B cell (primary cell): ENCODE data around the gene NMT2. TPM values are rescaled to one million over a fixed set of nuclear protein-coding genes. Genes with fewer than 3 reads are reported as not detected.

Experiments
- ATAC-seq: fragments of 200-7000 bp; cut with Tn5 transposase; one replicate; pipeline ENCODE4 v1.10.0; 2021; ENCODE audit warnings: low read depth, mild to moderate bottlenecking, moderate number of reproducible peaks, moderate library complexity
- CTCF ChIA-PET: fragments of 350-600 bp; sonication (Branson Sonifier 250); formaldehyde crosslinking; loops from one replicate; lab custom pipeline; 2021; ENCODE audit warnings: antibody characterized with exemption, inconsistent platforms; lab: Charles Lee
- POLR2A ChIA-PET: fragments of 350-600 bp; sonication (Branson Sonifier 250); formaldehyde crosslinking; loops from one replicate; lab custom pipeline; 2021; ENCODE audit warnings: antibody characterized with exemption; lab: Charles Lee
- DNase-seq: peaks from one replicate; pipeline ENCODE4 v3.0.0; 2013
- H2AFZ ChIP-seq: 2 replicates; pipeline ENCODE4 v1.6.1; 2012; ENCODE audit warnings: mild to moderate bottlenecking, low read depth, low read length; ENCODE audit not compliant: insufficient read depth, poor library complexity, severe bottlenecking
- H3K27ac ChIP-seq, 2 donors: 1 replicate in 1 of 2; 2 replicates in 1 of 2; pipeline ENCODE4 v1.5.1; 2012 to 2013; ENCODE audit warnings: low read length in 2 of 2, mild to moderate bottlenecking in 2 of 2, moderate library complexity in 1 of 2
- H3K27me3 ChIP-seq, 4 experiments: fragments of 200-600 bp in 1 of 4; sonication (generic) in 1 of 4; replicated peaks in 1 of 4; 1 replicate in 2 of 4; 2 replicates in 2 of 4; pipeline versions ENCODE4 v1.6.1 to v1.7.0; 2013 to 2016; ENCODE audit warnings: low read length in 3 of 4, mild to moderate bottlenecking in 2 of 4, mixed read lengths in 1 of 4, moderate library complexity in 1 of 4; ENCODE audit not compliant: insufficient read depth in 4 of 4, control insufficient read depth in 3 of 4; ENCODE audit errors: control extremely low read depth in 1 of 4
- H3K36me3 ChIP-seq, 2 experiments: replicated peaks in 1 of 2; 1 replicate in 1 of 2; 2 replicates in 1 of 2; pipeline versions ENCODE4 v1.6.1 to v1.7.1; 2013; ENCODE audit warnings: low read length in 1 of 2; ENCODE audit not compliant: insufficient read depth in 2 of 2, control insufficient read depth in 1 of 2; ENCODE audit errors: control extremely low read depth in 1 of 2, extremely low read depth in 1 of 2
- H3K4me1 ChIP-seq, 2 donors: fragments of 200-600 bp in 1 of 2; sonication (generic) in 1 of 2; 1 replicate in 1 of 2; 2 replicates in 1 of 2; pipeline versions ENCODE4 v1.5.1 to v1.6.1; 2013 to 2017; ENCODE audit warnings: low read length in 2 of 2; ENCODE audit not compliant: control insufficient read depth in 2 of 2, insufficient read depth in 2 of 2
- H3K4me2 ChIP-seq: replicated peaks from 2 replicates; pipeline ENCODE3; 2012; ENCODE audit warnings: mild to moderate bottlenecking, low read depth, low read length; ENCODE audit not compliant: poor library complexity, severe bottlenecking
- H3K4me3 ChIP-seq, 5 experiments: fragments of 200-600 bp in 1 of 5; sonication (generic) in 1 of 5; 1 replicate in 3 of 5; 2 replicates in 2 of 5; pipeline versions ENCODE4 v1.5.1 to v1.7.0; 2011 to 2016; ENCODE audit warnings: low read length in 4 of 5, mild to moderate bottlenecking in 4 of 5, low read depth in 2 of 5, control low read depth in 1 of 5, moderate library complexity in 1 of 5; ENCODE audit not compliant: insufficient read depth in 1 of 5; ENCODE audit errors: control extremely low read depth in 1 of 5, extremely low read depth in 1 of 5
- H3K79me2 ChIP-seq: fragments of 200-600 bp; sonication (generic); one replicate; pipeline ENCODE4 v1.6.0; 2016; ENCODE audit warnings: low read length; ENCODE audit not compliant: control insufficient read depth, insufficient read depth
- H3K9ac ChIP-seq: fragments of 200-600 bp; sonication (generic); 2 replicates; pipeline ENCODE4 v1.6.1; 2017; ENCODE audit warnings: mild to moderate bottlenecking, low read length, moderate library complexity
- H3K9me3 ChIP-seq, 3 donors: one replicate each; pipeline versions ENCODE4 v1.6.1 to v1.7.1; 2013; ENCODE audit warnings: low read length in 2 of 3; ENCODE audit not compliant: control insufficient read depth in 2 of 3, insufficient read depth in 1 of 3; ENCODE audit errors: control extremely low read depth in 1 of 3
- H4K20me1 ChIP-seq: 2 replicates; pipeline ENCODE4 v1.6.0; 2012; ENCODE audit warnings: mild to moderate bottlenecking, low read length; ENCODE audit not compliant: insufficient read depth, control insufficient read depth, poor library complexity, severe bottlenecking
- H3K27ac Mint-ChIP-seq: one replicate; pipeline ENCODE4 v1.8.0; 2021; ENCODE audit warnings: mixed read lengths
- H3K27me3 Mint-ChIP-seq: one replicate; pipeline ENCODE4 v1.8.0; 2021; ENCODE audit warnings: mixed read lengths
- H3K4me1 Mint-ChIP-seq: one replicate; pipeline ENCODE4 v1.8.0; 2021; ENCODE audit warnings: mixed read lengths
- H3K4me3 Mint-ChIP-seq: one replicate; pipeline ENCODE4 v1.8.0; 2021; ENCODE audit warnings: mixed read lengths
- H3K9me3 Mint-ChIP-seq: one replicate; pipeline ENCODE4 v1.8.0; 2022; ENCODE audit warnings: mixed read lengths; ENCODE audit not compliant: insufficient read depth
- CTCF ChIP-seq: fragments of 200-600 bp; IDR thresholded peaks from one replicate; pipeline ENCODE4 v1.8.0; 2022; ENCODE audit warnings: antibody characterized with exemption, mild to moderate bottlenecking
- EZH2 ChIP-seq: IDR thresholded peaks from 2 replicates; pipeline ENCODE4 v1.6.1; 2012; ENCODE audit warnings: borderline replicate concordance, low read depth, mild to moderate bottlenecking, moderate library complexity, low read length; ENCODE audit not compliant: insufficient read depth, poor library complexity, severe bottlenecking
- WGBS: methylation state at CpG from one replicate; pipeline ENCODE4 v1.1.5; 2013; ENCODE audit warnings: missing lambda C conversion rate; ENCODE audit not compliant: insufficient coverage; 5-methylcytosine and 5-hydroxymethylcytosine counted together
- intact Hi-C: fragments of 100-400 bp; cut with micrococcal nuclease; formaldehyde crosslinking; loops from one replicate; pipeline ENCODE4 v1.10.0; 2022
- polyA plus RNA-seq: library from polyadenylated mRNA; depleted of rRNA; stranded (reverse); fragments of >200 nt; gene quantifications from 2 replicates; pipeline ENCODE4 v1.2.3, GENCODE V29; 2012
- small RNA-seq: library from RNA; depleted of rRNA; stranded (forward); fragments of <200 nt; gene quantifications from one replicate; pipeline ENCODE3, GENCODE V24; 2012; ENCODE audit warnings: low replicate concordance, low read depth; ENCODE audit not compliant: insufficient read length
- total RNA-seq, 2 donors: library from RNA; stranded (reverse); fragments of 120-200 nt in 1 of 2; gene quantifications; 1 replicate in 1 of 2; 2 replicates in 1 of 2; pipeline versions ENCODE4 v1.2.3 to v1.2.4, GENCODE V29; 2013 to 2022

Gene NMT2
- total and polyA plus RNA-seq, 2 donors (not counting 1 experiment from before 2014, with no cell fraction given) = 2.8 to 73.3 TPM

DNA sequence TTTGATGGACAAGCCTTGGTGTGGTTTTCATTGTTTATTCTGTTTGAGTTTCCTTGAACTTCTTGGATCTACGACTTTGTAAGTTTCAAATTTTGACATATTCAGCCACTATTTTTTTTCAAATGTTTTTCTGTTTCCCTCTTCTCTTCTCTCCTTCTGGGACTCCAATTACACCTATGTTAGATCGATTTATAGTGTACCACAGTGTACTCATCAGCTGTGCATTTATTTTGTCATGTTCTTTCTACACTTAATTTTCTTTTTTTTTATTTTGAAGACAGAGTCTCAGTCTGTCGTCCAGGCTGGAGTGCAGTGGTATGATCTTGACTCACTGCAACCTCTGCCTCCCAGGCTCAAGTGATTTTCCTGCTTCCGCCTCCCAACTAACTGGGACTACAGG is 108.6 kb downstream of the NMT2 start:
- Mint-ChIP-seq H3K27me3 (peaks cover 39% of the 10 kb centered on the region), H3K27ac (no peak overlapping the region), H3K9me3 (peaks cover 10% of the 10 kb centered on the region), H3K4me3 (no peak overlapping the region), H3K4me1 (no peaks in the 10 kb centered on the region)
- Histone ChIP-seq H3K4me2 (no peak overlapping the region), H3K27me3 (peaks cover 0 to 10% (median 2%) of the 10 kb centered on the region in 4 experiments), H2AFZ (no peak overlapping the region), H3K9me3 (peaks cover 0 to 7% (median 5%) of the 10 kb centered on the region in 3 donors), H3K9ac (no peak overlapping the region), H3K27ac (no peak overlapping the region), H3K4me3 (no peak overlapping the region), H3K4me1 (no peaks in the 10 kb centered on the region), H4K20me1 (no peaks in the 10 kb centered on the region), H3K79me2 (no peaks in the 10 kb centered on the region), H3K36me3 (no peaks in the 10 kb centered on the region)
- POLR2A ChIA-PET = no interaction called here
- TF ChIP-seq CTCF (no peak), EZH2 (no peak)
- no CpG with 5 or more reads among the region's 4 CpGs for WGBS
- DNase-seq (no peak), ATAC-seq (no peak)
- intact Hi-C loops = no loop called here
- CTCF ChIA-PET = no interaction called here

GRCh38 chr10:15058689-15059088 is 109.8 kb downstream of the NMT2 start:
- Histone ChIP-seq H2AFZ (no peak overlapping the region), H3K4me2 (no peak overlapping the region), H3K36me3 (no peaks in the 10 kb centered on the region), H3K4me1 (no peaks in the 10 kb centered on the region), H3K4me3 (no peak overlapping the region), H3K9ac (no peak overlapping the region), H3K27ac (no peak overlapping the region), H4K20me1 (no peaks in the 10 kb centered on the region), H3K79me2 (no peaks in the 10 kb centered on the region), H3K9me3 (peaks cover 0 to 7% (median 5%) of the 10 kb centered on the region in 3 donors), H3K27me3 (peaks cover 0 to 6% (median 2%) of the 10 kb centered on the region in 4 experiments)
- Mint-ChIP-seq H3K9me3 (peaks cover 10% of the 10 kb centered on the region), H3K4me3 (no peak overlapping the region), H3K27me3 (peaks cover 36% of the 10 kb centered on the region), H3K4me1 (no peaks in the 10 kb centered on the region), H3K27ac (no peak overlapping the region)
- no CpG with 5 or more reads among the region's 1 CpG for WGBS
- ATAC-seq (no peak), DNase-seq (no peak)
- ChIA-PET CTCF (no interaction called here), POLR2A (no interaction called here)
- TF ChIP-seq EZH2 (no peak), CTCF (no peak)
- intact Hi-C loops = no loop called here

Small RNA genes within 50 kb of the gene (small RNA-seq; reads per million reads assigned to genes)
- not detected for gene AL590365.1

Other genes with a start within 250 kb of the NMT2 start
- 58.8 and 61.8 TPM in 2 replicates for gene DCLRE1C, start 214.6 kb downstream of the NMT2 start, total RNA-seq
- 20.5 and 24.0 TPM in 2 replicates for gene DCLRE1C, start 214.6 kb downstream of the NMT2 start, polyA plus RNA-seq
- gene MEIG1, start 209.3 kb downstream of the NMT2 start, total RNA-seq = 0.69 TPM in 1 of 2 replicates, not detected in the other
- gene MEIG1, start 209.3 kb downstream of the NMT2 start, polyA plus RNA-seq = not detected in 2 replicates
- not detected in 2 replicates for gene OLAH, start 124.8 kb downstream of the NMT2 start, total RNA-seq
- not detected in 2 replicates for gene OLAH, start 124.8 kb downstream of the NMT2 start, polyA plus RNA-seq
- 0.54 and 1.3 TPM in 2 replicates for gene ACBD7, start 79.9 kb downstream of the NMT2 start, total RNA-seq
- gene ACBD7, start 79.9 kb downstream of the NMT2 start, polyA plus RNA-seq = 0.09 and 0.35 TPM in 2 replicates
- 24.5 and 24.8 TPM in 2 replicates for gene RPP38, start 71.3 kb downstream of the NMT2 start, total RNA-seq
- 12.7 and 14.4 TPM in 2 replicates for gene RPP38, start 71.3 kb downstream of the NMT2 start, polyA plus RNA-seq
- gene FAM171A1, start 202.6 kb upstream of the NMT2 start, total RNA-seq = 0.17 TPM in 1 of 2 replicates, not detected in the other
- gene FAM171A1, start 202.6 kb upstream of the NMT2 start, polyA plus RNA-seq = 0.04 and 0.09 TPM in 2 replicates